ENCODE data around the gene TRPM3.

GRCh38 chr9:70618784-70619183, 502.6 kb downstream of the TRPM3 start:
- TF ChIP-seq, protein P1, sequence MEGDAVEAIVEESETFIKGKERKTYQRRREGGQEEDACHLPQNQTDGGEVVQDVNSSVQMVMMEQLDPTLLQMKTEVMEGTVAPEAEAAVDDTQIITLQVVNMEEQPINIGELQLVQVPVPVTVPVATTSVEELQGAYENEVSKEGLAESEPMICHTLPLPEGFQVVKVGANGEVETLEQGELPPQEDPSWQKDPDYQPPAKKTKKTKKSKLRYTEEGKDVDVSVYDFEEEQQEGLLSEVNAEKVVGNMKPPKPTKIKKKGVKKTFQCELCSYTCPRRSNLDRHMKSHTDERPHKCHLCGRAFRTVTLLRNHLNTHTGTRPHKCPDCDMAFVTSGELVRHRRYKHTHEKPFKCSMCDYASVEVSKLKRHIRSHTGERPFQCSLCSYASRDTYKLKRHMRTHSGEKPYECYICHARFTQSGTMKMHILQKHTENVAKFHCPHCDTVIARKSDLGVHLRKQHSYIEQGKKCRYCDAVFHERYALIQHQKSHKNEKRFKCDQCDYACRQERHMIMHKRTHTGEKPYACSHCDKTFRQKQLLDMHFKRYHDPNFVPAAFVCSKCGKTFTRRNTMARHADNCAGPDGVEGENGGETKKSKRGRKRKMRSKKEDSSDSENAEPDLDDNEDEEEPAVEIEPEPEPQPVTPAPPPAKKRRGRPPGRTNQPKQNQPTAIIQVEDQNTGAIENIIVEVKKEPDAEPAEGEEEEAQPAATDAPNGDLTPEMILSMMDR (IDR thresholded peaks at IDR 0.05; ENCODE audit: insufficient read depth, low read length), result no peak
- TF ChIP-seq POLR2AphosphoS5 (IDR thresholded peaks at IDR 0.05; ENCODE audit: low read depth) (no peak), REST (IDR thresholded peaks at IDR 0.05; ENCODE audit: insufficient replicate concordance, low read depth) (no peak), GABPA (IDR thresholded peaks at IDR 0.05; ENCODE audit: low read depth) (no peak), SPI1 (IDR thresholded peaks at IDR 0.05; ENCODE audit: borderline replicate concordance, low read depth) (no peak)
